ENCODE measurements around the gene CAPZB.

CAPZB gene

GRCh38 chr1:19429611-19430010 lies 55.7 kb downstream of the CAPZB start:
- DNase-seq (ENCODE audit: low read depth in 3 of 3): no peak

- no peak for DNase-seq (ENCODE audit: low read depth in 3 of 3)
Observed at GRCh38 chr1:19427087-19427781, 58.1 kb downstream of the CAPZB start.

- DNase-seq (ENCODE audit: low read depth in 3 of 3): no peak
Observed at GRCh38 chr1:19426294-19427086, 58.8 kb downstream of the CAPZB start.

GRCh38 chr1:19425646-19426239 lies 59.6 kb downstream of the CAPZB start:
- no peak for DNase-seq (ENCODE audit: low read depth in 3 of 3)

GRCh38 chr1:19424651-19425570 lies 60.4 kb downstream of the CAPZB start:
- DNase-seq (ENCODE audit: low read depth in 3 of 3): no peak

GRCh38 chr1:19423130-19423529 lies 62.2 kb downstream of the CAPZB start:
- DNase-seq (ENCODE audit: low read depth in 3 of 3): no peak

GRCh38 chr1:19421365-19421764 lies 64.0 kb downstream of the CAPZB start:
- DNase-seq (ENCODE audit: low read depth in 3 of 3): no peak

- no peak for DNase-seq (ENCODE audit: low read depth in 3 of 3)
Observed at GRCh38 chr1:19420606-19421005, 64.7 kb downstream of the CAPZB start.

- DNase-seq (ENCODE audit: low read depth in 3 of 3): no peak
Observed at GRCh38 chr1:19419691-19420090, 65.6 kb downstream of the CAPZB start.

GRCh38 chr1:19418503-19418971 lies 66.8 kb downstream of the CAPZB start:
- no peak for DNase-seq (ENCODE audit: low read depth in 3 of 3)

GRCh38 chr1:19416921-19417470 lies 68.3 kb downstream of the CAPZB start:
- no peak for DNase-seq (ENCODE audit: low read depth in 3 of 3)

- no peak for DNase-seq (ENCODE audit: low read depth in 3 of 3)
Observed at GRCh38 chr1:19416145-19416544, 69.2 kb downstream of the CAPZB start.

- no peak for DNase-seq (ENCODE audit: low read depth in 3 of 3)
Observed at GRCh38 chr1:19414515-19415121, 70.7 kb downstream of the CAPZB start.

GRCh38 chr1:19413999-19414398 lies 71.3 kb downstream of the CAPZB start:
- DNase-seq (ENCODE audit: low read depth in 3 of 3): no peak

- no peak for DNase-seq (ENCODE audit: low read depth in 3 of 3)
Observed at GRCh38 chr1:19412654-19413053, 72.7 kb downstream of the CAPZB start.

- no peak for DNase-seq (ENCODE audit: low read depth in 3 of 3)
Observed at GRCh38 chr1:19411612-19412011, 73.7 kb downstream of the CAPZB start.

- DNase-seq (ENCODE audit: low read depth in 3 of 3): no peak
Observed at GRCh38 chr1:19410393-19410792, 74.9 kb downstream of the CAPZB start.

GRCh38 chr1:19409477-19410341 lies 75.6 kb downstream of the CAPZB start:
- no peak for DNase-seq (ENCODE audit: low read depth in 3 of 3)

- no peak for DNase-seq (ENCODE audit: low read depth in 3 of 3)
Observed at GRCh38 chr1:19407494-19408096, 77.7 kb downstream of the CAPZB start.

- no peak for DNase-seq (ENCODE audit: low read depth in 3 of 3)
Observed at GRCh38 chr1:19406680-19407079, 78.7 kb downstream of the CAPZB start.

Data from stimulated activated CD4-positive, alpha-beta T cell treated with anti-CD3 and anti-CD28 coated beads, TNF-alpha, amount 100 ng/mL, for 4 hours (primary cell).